ENCODE measurements around the gene RPH3AL.
"Not testable (repeated sequence)": the region's sequence is repeated elsewhere in the genome, so short reads cannot be mapped to it uniquely, and the experiment has no call there.

The RPH3AL gene

GRCh38 chr17:171871-172270 is 180.7 kb downstream of the RPH3AL start:
- no peak for DNase-seq

- no peak for DNase-seq
Measured at GRCh38 chr17:170130-170670, 182.4 kb downstream of the RPH3AL start.

- not testable (repeated sequence) for DNase-seq
Measured at GRCh38 chr17:168614-169013, 184.0 kb downstream of the RPH3AL start.

GRCh38 chr17:165939-166338 is 186.7 kb downstream of the RPH3AL start:
- DNase-seq: no peak

- no peak for DNase-seq
Measured at GRCh38 chr17:164303-165235, 188.0 kb downstream of the RPH3AL start.

GRCh38 chr17:163514-164098 is 189.0 kb downstream of the RPH3AL start:
- no peak for DNase-seq

- DNase-seq: no peak
Measured at GRCh38 chr17:162689-163088, 189.9 kb downstream of the RPH3AL start.
